HepG2 (cell line): Measurements from ENCODE around the gene SFTPB.

Experiments used
- FOXA1 ChIP-seq, 2 experiments: fragments of 450-650 bp in 1 of 2; sonication (generic) in 1 of 2; formaldehyde crosslinking in 1 of 2; IDR thresholded peaks; 2 replicates each; pipeline versions ENCODE4 v1.4.0 to v1.6.1; 2016 to 2020; ENCODE audit warnings: missing genetic modification reagents in 1 of 2
- MXD1 ChIP-seq: sonication (generic); formaldehyde crosslinking; IDR thresholded peaks from 2 replicates; pipeline ENCODE4 v1.4.0; 2020; ENCODE audit warnings: mild to moderate bottlenecking, missing genetic modification reagents

GRCh38 chr2:85660725-85661124 lies 7.3 kb downstream of the SFTPB start:
- no peak for TF ChIP-seq FOXA1 (IDR thresholded peaks at IDR 0.05)
- no peak for TF ChIP-seq FOXA1 (CRISPR knock-in tag; IDR thresholded peaks at IDR 0.05)
- no peak for TF ChIP-seq MXD1 (CRISPR knock-in tag)
